Measurements from ENCODE around the gene RAD51B.

DNA sequence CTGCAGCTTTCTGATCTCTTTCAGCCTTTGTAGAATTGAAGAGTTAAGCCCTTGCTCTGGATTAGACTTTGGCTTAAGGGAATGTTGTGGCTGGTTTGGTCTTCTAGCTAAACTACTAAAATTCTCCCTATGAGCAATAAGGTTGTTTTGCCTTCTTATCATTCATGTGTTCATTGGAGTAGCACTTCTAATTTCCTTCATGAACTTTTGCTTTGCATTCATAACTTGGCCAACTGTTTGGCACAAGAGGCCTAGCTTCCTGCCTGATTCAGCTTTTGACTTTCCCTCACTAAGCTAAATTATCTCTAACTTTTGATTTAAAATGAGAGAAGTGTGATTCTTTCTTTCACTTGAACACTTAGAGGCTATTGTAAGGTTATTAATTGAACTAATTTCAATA, 384.3 kb downstream of the RAD51B start:
- TF ChIP-seq, protein P1, sequence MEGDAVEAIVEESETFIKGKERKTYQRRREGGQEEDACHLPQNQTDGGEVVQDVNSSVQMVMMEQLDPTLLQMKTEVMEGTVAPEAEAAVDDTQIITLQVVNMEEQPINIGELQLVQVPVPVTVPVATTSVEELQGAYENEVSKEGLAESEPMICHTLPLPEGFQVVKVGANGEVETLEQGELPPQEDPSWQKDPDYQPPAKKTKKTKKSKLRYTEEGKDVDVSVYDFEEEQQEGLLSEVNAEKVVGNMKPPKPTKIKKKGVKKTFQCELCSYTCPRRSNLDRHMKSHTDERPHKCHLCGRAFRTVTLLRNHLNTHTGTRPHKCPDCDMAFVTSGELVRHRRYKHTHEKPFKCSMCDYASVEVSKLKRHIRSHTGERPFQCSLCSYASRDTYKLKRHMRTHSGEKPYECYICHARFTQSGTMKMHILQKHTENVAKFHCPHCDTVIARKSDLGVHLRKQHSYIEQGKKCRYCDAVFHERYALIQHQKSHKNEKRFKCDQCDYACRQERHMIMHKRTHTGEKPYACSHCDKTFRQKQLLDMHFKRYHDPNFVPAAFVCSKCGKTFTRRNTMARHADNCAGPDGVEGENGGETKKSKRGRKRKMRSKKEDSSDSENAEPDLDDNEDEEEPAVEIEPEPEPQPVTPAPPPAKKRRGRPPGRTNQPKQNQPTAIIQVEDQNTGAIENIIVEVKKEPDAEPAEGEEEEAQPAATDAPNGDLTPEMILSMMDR (IDR thresholded peaks at IDR 0.05), result no peak
- TF ChIP-seq POLR2A (IDR thresholded peaks at IDR 0.05) (no peak), EP300 (IDR thresholded peaks at IDR 0.05) (no peak)

Measured in tibial nerve (tissue), 4 donors.